Stimulated activated effector memory CD8-positive, alpha-beta T cell treated with anti-CD3 and anti-CD28 coated beads, Interleukin-12 subunit alpha, Interleukin-12 subunit beta, amount 100 ng/mL, for 72 hours (primary cell): ENCODE results near the gene GPRIN2.
"Not testable (repeated sequence)": the region's sequence is repeated elsewhere in the genome, so short reads cannot be mapped to it uniquely, and the experiment has no call there.

ENCODE experiments used
- ATAC-seq: fragments of 150-1000 bp; cut with Tn5 transposase; 2 replicates; pipeline ENCODE4 v1.10.0; 2021
- DNase-seq, 2 donors: peaks; one replicate each; pipeline ENCODE4 v3.0.0; 2021 to 2022; ENCODE audit warnings: low spot score in 2 of 2
- H3K27ac Mint-ChIP-seq: one replicate; pipeline ENCODE4 v1.8.0; 2022; ENCODE audit warnings: mild to moderate bottlenecking, mixed read lengths
- H3K36me3 Mint-ChIP-seq: one replicate; pipeline ENCODE4 v1.8.0; 2022; ENCODE audit warnings: mild to moderate bottlenecking, mixed read lengths
- H3K4me1 Mint-ChIP-seq: one replicate; pipeline ENCODE4 v1.8.0; 2022; ENCODE audit warnings: mixed read lengths
- H3K4me3 Mint-ChIP-seq: one replicate; pipeline ENCODE4 v1.8.0; 2022; ENCODE audit warnings: mild to moderate bottlenecking, mixed read lengths
- H3K9me3 Mint-ChIP-seq: one replicate; pipeline ENCODE4 v1.8.0; 2022; ENCODE audit warnings: mixed read lengths

Gene GPRIN2

GRCh38 chr10:46512725-46513124 lies 43.7 kb downstream of the GPRIN2 start:
- H3K9me3 Mint-ChIP-seq, H3K27ac Mint-ChIP-seq, H3K4me1 Mint-ChIP-seq, ATAC-seq, H3K4me3 Mint-ChIP-seq, DNase-seq, H3K36me3 Mint-ChIP-seq: not testable (repeated sequence)

- H3K4me3 Mint-ChIP-seq, H3K27ac Mint-ChIP-seq, DNase-seq, H3K9me3 Mint-ChIP-seq, ATAC-seq, H3K36me3 Mint-ChIP-seq, H3K4me1 Mint-ChIP-seq: not testable (repeated sequence)
Measured at GRCh38 chr10:46512002-46512401, 44.5 kb downstream of the GPRIN2 start.
